Skeletal muscle tissue (tissue), 4 donors: Measurements from ENCODE around the gene IL18R1. TPM values are rescaled to one million over a fixed set of nuclear protein-coding genes. Genes with fewer than 3 reads are reported as not detected.

Source experiments
- H3K27ac ChIP-seq: one replicate; pipeline ENCODE4 v1.7.0; 2013; ENCODE audit warnings: mild to moderate bottlenecking, low read depth, low read length, inconsistent platforms
- H3K27me3 ChIP-seq, 3 donors: one replicate each; pipeline ENCODE4 v1.7.0; 2013; ENCODE audit warnings: low read length in 3 of 3; ENCODE audit not compliant: control insufficient read depth in 3 of 3, insufficient read depth in 3 of 3
- H3K36me3 ChIP-seq, 3 donors: one replicate each; pipeline ENCODE4 v1.7.0; 2013; ENCODE audit warnings: low read length in 3 of 3; ENCODE audit not compliant: control insufficient read depth in 3 of 3, insufficient read depth in 3 of 3
- H3K4me1 ChIP-seq, 3 donors: one replicate each; pipeline ENCODE4 v1.7.0; 2013; ENCODE audit warnings: low read length in 3 of 3, mild to moderate bottlenecking in 3 of 3; ENCODE audit not compliant: control insufficient read depth in 3 of 3, insufficient read depth in 3 of 3
- H3K4me3 ChIP-seq, 3 donors: one replicate each; pipeline ENCODE4 v1.7.0; 2013; ENCODE audit warnings: low read length in 3 of 3
- H3K9ac ChIP-seq, 3 donors: one replicate each; pipeline ENCODE4 v1.7.0; 2013; ENCODE audit warnings: low read length in 3 of 3, mild to moderate bottlenecking in 3 of 3, moderate library complexity in 2 of 3, low read depth in 1 of 3
- H3K9me3 ChIP-seq, 3 donors: one replicate each; pipeline ENCODE4 v1.7.0; 2013; ENCODE audit warnings: low read length in 3 of 3; ENCODE audit not compliant: control insufficient read depth in 3 of 3
- total RNA-seq: library from RNA; depleted of rRNA; stranded (reverse); fragments of >200 nt; gene quantifications from one replicate; pipeline ENCODE4 v1.2.3, GENCODE V29; 2014
- donor health status: Osteomylitis.

Gene IL18R1
- total RNA-seq, 1 donor from 2014 or later = 0.52 TPM

DNA sequence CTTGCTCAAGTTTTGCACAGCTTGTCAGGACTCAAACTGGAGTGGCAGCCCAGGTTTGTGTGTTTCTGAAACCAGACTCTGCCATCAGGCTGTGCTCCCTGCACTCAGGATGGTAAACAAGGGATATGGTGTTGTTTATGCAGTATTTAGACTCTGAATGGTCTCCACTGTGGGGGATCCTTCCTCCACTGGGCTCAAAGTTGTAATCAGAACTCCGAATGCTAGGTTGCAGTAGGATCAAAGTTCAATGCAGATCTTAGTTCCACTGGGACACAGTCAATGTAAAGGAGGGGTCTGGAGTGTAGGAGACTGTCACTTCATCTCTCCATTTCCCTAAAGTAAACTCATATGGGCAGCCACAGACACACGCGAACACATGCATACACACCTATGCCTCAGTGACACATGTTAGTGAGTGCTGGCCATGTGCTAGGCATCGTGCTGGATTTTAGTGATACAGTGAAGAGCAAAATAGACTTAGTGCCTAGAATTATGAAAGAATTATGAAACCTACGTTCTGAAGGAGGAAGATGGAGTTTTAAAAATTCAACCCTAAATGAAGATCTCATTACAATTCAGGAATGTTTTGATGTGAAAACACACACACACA lies 6.1 kb downstream of the IL18R1 start:
- H3K36me3 ChIP-seq = no peaks in the 10 kb centered on the region
- H3K9ac ChIP-seq = no peak overlapping the region
- peaks cover 0 to 4% (median 0%) of the 10 kb centered on the region in 3 donors for H3K9me3 ChIP-seq
- H3K27ac ChIP-seq = no peak overlapping the region
- no peak overlapping the region for H3K4me3 ChIP-seq
- H3K4me1 ChIP-seq = no peaks in the 10 kb centered on the region
- no peaks in the 10 kb centered on the region for H3K27me3 ChIP-seq

DNA sequence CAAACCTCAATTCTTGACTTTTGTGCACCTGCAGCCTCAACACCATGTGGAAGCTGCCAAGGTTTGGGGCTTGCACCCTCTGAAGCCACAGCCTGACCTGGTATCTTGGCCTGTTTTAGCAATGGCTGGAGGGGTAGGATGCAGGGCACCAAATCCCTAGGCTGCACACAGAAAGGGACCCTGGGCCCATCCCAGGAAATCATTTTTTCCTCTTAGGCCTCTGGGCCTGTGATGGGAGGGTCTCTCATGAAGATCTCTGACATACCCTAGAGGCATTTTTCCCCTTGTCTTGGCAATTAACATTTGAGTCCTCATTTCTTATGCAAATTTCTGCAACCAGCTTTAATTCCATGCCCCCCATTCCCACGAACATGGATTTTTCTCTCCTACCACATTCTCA lies 10.2 kb downstream of the IL18R1 start:
- no peak overlapping the region for H3K9ac ChIP-seq
- no peak overlapping the region for H3K27ac ChIP-seq
- no peaks in the 10 kb centered on the region for H3K27me3 ChIP-seq
- no peaks in the 10 kb centered on the region for H3K4me1 ChIP-seq
- H3K4me3 ChIP-seq = no peak overlapping the region
- no peaks in the 10 kb centered on the region for H3K36me3 ChIP-seq
- peaks cover 0 to 4% (median 0%) of the 10 kb centered on the region in 3 donors for H3K9me3 ChIP-seq

DNA sequence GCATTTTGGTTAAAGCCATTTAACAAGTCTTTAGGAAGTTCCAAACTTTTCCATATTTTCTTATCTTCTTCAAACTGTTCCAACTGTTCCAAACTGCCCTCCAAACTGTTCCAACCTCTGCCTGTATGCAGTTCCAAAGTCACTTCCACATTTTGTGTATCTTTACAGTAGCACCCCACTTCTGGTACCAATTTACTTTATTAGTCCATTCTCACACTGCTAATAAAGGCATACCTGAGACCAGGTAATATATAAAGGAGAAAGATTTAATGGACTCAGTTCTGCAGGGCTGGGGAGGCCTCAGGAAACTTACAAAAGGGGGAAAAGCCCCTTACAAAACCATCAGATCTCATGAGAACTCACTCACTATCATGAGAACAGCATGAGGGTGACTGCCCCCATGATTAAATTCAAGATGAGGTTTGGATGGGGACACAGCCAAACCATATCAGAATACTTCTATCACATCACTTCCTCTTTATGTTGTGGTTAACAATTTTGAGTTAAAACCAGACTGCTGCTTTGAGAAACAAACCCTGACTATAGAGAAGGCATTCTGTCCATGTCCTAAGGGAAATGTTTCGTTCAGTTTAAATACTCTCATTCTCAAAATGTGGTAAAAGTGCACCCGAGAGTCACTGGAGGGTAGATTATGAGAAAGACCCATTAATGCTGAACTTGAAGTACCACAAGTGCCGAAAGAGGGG lies 11.0 kb downstream of the IL18R1 start:
- no peak overlapping the region for H3K27ac ChIP-seq
- H3K9me3 ChIP-seq = peaks cover 0 to 4% (median 0%) of the 10 kb centered on the region in 3 donors
- no peaks in the 10 kb centered on the region for H3K4me1 ChIP-seq
- H3K36me3 ChIP-seq = no peaks in the 10 kb centered on the region
- H3K4me3 ChIP-seq = no peak overlapping the region
- H3K9ac ChIP-seq = no peak overlapping the region
- no peaks in the 10 kb centered on the region for H3K27me3 ChIP-seq

DNA sequence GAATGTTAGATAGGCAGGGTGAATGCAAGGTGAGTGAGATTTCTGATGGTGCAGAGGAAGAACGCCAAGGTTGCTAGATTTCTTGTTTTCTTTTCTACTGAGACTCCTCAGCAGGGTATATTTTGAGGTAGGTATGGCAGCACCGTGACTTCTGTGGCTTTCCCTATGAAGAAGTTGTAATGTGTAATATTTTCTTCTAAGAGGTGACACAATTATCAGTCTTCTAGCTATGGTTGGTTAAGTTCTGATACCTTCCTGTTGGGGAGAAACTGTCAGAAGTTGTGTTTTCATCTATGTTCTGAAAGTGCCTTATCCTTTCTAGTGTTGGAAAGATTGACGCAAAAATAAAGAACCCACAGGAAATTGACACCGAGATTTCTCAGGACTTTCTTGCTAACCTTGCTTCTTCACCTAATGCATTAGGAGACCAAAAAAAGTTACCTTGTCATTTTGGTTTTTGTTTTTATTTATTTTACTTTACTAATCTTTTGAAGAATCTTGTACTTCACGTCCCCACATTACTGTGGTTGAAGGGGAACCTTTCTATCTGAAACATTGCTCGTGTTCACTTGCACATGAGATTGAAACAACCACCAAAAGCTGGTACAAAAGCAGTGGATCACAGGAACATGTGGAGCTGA lies 11.9 kb downstream of the IL18R1 start:
- Histone ChIP-seq H3K27ac (no peak overlapping the region), H3K27me3 (no peaks in the 10 kb centered on the region), H3K4me3 (no peak overlapping the region), H3K36me3 (no peaks in the 10 kb centered on the region), H3K4me1 (no peaks in the 10 kb centered on the region), H3K9me3 (peaks cover 0 to 4% (median 0%) of the 10 kb centered on the region in 3 donors), H3K9ac (no peak overlapping the region)

DNA sequence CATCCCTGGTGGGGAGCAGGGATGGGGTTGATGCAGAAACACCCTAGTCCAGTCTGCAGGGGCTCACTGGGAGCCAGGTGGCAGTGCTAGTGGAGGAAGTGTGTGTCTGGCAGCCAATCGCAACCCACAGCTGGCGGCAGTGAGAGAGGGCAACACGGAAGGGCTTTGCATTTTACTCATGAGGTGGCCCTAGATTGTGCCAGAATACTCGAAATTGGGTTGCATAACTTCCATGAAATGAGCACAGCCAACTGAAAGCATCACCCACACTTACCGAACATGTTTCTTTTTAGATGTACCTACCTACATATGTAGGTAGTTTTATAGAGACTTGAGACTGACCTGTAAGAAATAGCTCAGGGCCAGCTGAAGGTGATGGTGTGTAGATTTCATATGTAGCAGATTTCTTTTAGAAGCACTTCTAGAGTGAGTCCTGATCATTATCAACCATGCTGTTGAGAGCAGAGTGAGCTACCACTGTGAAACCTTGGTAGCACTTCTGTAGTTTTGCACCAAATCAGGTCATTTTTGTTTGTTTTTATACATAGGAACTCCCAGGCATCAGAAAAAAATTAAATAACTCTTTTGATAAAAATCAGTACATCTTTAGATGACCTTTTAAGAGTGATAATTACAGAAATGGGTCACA lies 13.0 kb downstream of the IL18R1 start:
- Histone ChIP-seq H3K27ac (no peak overlapping the region), H3K9me3 (peaks cover 0 to 4% (median 0%) of the 10 kb centered on the region in 3 donors), H3K9ac (no peak overlapping the region), H3K36me3 (no peaks in the 10 kb centered on the region), H3K4me1 (no peaks in the 10 kb centered on the region), H3K4me3 (no peak overlapping the region), H3K27me3 (no peaks in the 10 kb centered on the region)

DNA sequence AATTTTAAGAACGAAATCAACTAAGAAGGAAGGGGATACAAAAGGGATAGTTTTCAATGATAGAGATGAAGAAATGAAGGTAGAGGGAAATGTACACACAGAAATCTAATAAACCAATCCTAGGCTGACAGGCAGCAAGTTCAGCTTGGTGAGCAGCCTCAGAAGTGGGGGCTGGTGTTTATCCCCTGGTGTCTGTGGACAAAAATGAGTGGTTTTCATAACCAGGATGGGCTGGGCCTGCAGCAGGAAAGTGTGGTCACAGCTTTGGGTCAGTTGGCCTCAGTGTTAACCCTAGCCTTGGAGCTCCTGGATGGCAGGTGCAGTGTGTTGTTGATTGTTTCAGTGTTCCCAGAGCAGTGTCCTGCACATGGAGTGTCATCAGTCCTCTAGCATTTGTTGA lies 14.3 kb downstream of the IL18R1 start:
- no peak overlapping the region for H3K4me3 ChIP-seq
- H3K9ac ChIP-seq = no peak overlapping the region

DNA sequence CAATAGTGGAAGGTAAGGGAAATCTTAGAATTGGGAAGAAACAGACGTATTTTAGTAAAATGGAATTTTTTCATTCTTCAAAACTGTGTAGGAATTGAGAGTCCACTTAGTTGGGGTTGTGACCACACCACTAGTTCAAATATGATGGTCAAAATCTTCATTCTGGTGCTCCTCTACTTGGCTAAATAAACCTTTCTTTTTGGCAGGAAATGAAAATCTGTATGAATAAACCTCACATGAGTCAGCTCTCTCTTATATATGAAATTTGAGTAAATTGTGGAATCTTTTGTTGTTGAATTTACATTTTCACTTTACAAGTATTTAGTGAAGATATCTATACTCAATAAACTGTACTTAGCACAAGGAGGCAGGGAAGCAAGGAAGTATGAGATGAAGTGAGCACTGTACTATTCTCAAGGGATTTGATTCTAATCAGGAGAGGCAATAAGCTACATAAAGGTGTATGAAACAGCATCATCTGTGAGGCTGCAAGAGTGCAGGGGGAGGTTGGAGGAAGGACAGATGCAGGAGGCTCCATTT lies 20.5 kb downstream of the IL18R1 start:
- Histone ChIP-seq H3K9ac (no peak overlapping the region), H3K36me3 (no peaks in the 10 kb centered on the region), H3K4me1 (no peaks in the 10 kb centered on the region), H3K4me3 (no peak overlapping the region), H3K27ac (no peak overlapping the region), H3K27me3 (no peaks in the 10 kb centered on the region), H3K9me3 (peaks cover 0 to 3% (median 0%) of the 10 kb centered on the region in 3 donors)

More for the DNA sequence above, 14.3 kb downstream of the IL18R1 start:
- H3K27ac ChIP-seq = no peak overlapping the region
- no peaks in the 10 kb centered on the region for H3K36me3 ChIP-seq
- H3K27me3 ChIP-seq = no peaks in the 10 kb centered on the region
- no peaks in the 10 kb centered on the region for H3K4me1 ChIP-seq
- peaks cover 0 to 4% (median 0%) of the 10 kb centered on the region in 3 donors for H3K9me3 ChIP-seq

DNA sequence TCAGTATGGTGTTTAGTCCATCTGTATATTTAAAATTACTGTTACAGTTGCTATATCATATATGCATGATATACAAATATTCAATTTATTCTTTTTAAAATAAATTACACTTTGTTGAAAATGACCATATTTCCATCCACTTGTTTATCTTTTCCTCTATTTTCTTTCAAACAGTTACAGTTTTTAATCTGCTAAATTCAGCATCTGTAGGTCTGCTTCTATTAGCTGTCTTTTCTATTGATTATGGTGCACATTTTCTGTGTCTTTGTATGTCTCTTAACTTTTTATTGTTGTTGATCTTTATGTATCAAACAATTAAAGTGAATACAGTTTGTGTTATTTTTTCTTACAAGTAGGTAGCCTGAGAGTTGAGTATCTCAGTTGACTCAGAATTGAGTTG lies 28.1 kb downstream of the IL18R1 start:
- H3K4me3 ChIP-seq = no peak overlapping the region
- no peaks in the 10 kb centered on the region for H3K36me3 ChIP-seq

DNA sequence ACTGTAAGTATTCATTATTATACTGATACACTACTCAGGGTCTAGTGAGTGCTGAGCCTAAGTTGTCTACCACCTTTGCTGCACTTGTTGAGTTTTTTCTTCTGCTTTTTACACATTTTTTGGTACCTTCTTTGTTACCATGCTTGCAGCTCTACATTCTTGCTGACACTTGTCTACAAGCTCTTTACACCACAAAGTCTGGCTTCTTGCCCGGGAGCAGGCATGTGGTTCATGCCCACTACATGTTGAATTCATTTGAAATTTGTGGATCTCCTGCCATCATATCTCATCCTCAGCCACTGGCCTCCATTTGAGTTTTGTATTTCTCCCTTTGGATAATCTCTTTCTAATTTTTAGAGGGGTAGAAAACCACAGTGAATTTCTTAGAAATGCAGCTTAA lies 29.9 kb downstream of the IL18R1 start:
- Histone ChIP-seq H3K27ac (no peak overlapping the region), H3K9ac (no peak overlapping the region), H3K9me3 (peaks cover 0 to 10% (median 3%) of the 10 kb centered on the region in 3 donors), H3K4me1 (no peaks in the 10 kb centered on the region), H3K27me3 (no peaks in the 10 kb centered on the region), H3K4me3 (no peak overlapping the region), H3K36me3 (no peaks in the 10 kb centered on the region)

More for the DNA sequence above, 28.1 kb downstream of the IL18R1 start:
- Histone ChIP-seq H3K9ac (no peak overlapping the region), H3K4me1 (no peaks in the 10 kb centered on the region), H3K27me3 (no peaks in the 10 kb centered on the region), H3K9me3 (peaks cover 0 to 10% (median 3%) of the 10 kb centered on the region in 3 donors), H3K27ac (no peak overlapping the region)
